Pulmonary artery endothelial cell (primary cell): ENCODE data around the gene PPP1R3C. TPM values are rescaled to one million over a fixed set of nuclear protein-coding genes. Genes with fewer than 3 reads are reported as not detected.

Experiments used
- DNase-seq: peaks from one replicate; pipeline ENCODE4 v3.0.0-alpha.2; 2011; ENCODE audit warnings: low read depth, low spot score
- total RNA-seq: library from RNA; depleted of rRNA; stranded (reverse); fragments of >200 nt; gene quantifications from 2 replicates; pipeline ENCODE4 v1.2.3, GENCODE V29; 2014

PPP1R3C gene
- total RNA-seq, result 1.2 and 2.1 TPM in 2 replicates

- DNase-seq, result peak; percentile 39
Observed at GRCh38 chr10:91632671-91633550, at the start of gene PPP1R3C. Gene PPP1R3C (minus strand): TSS chr10:91633071. CDS start chr10:91632969, 102 bp downstream.

- DNase-seq, result no peak
Observed at GRCh38 chr10:91681361-91682276, 48.7 kb upstream of the PPP1R3C start.

- no peak for DNase-seq
Observed at GRCh38 chr10:91680487-91680886, 47.6 kb upstream of the PPP1R3C start.

- no peak for DNase-seq
Observed at GRCh38 chr10:91679296-91679695, 46.4 kb upstream of the PPP1R3C start.

GRCh38 chr10:91677911-91678310, 45.0 kb upstream of the PPP1R3C start:
- no peak for DNase-seq

- no peak for DNase-seq
Observed at GRCh38 chr10:91672021-91672608, 39.2 kb upstream of the PPP1R3C start.

GRCh38 chr10:91668913-91669312, 36.0 kb upstream of the PPP1R3C start:
- no peak for DNase-seq

GRCh38 chr10:91665842-91666241, 33.0 kb upstream of the PPP1R3C start:
- no peak for DNase-seq

- no peak for DNase-seq
Observed at GRCh38 chr10:91664426-91664825, 31.6 kb upstream of the PPP1R3C start.

GRCh38 chr10:91662993-91663392, 30.1 kb upstream of the PPP1R3C start:
- DNase-seq, result no peak

GRCh38 chr10:91653219-91653870, 20.5 kb upstream of the PPP1R3C start:
- DNase-seq, result no peak

- DNase-seq, result no peak
Observed at GRCh38 chr10:91652364-91652763, 19.5 kb upstream of the PPP1R3C start.

- DNase-seq, result no peak
Observed at GRCh38 chr10:91643700-91644099, 10.8 kb upstream of the PPP1R3C start.

GRCh38 chr10:91642831-91643692, 10.2 kb upstream of the PPP1R3C start:
- no peak for DNase-seq

- DNase-seq, result no peak
Observed at GRCh38 chr10:91636892-91637291, 4.0 kb upstream of the PPP1R3C start.

GRCh38 chr10:91635401-91636400, 2.8 kb upstream of the PPP1R3C start:
- DNase-seq, result peak; percentile 36

GRCh38 chr10:91634898-91635297, 2.0 kb upstream of the PPP1R3C start:
- DNase-seq, result no peak

- DNase-seq, result no peak
Observed at GRCh38 chr10:91634246-91634645, 1.4 kb upstream of the PPP1R3C start.

- DNase-seq, result no peak
Observed at GRCh38 chr10:91630625-91631024, 2.2 kb downstream of the PPP1R3C start.
